H9 (cell line): ENCODE measurements around the gene DNASE1L1. TPM values are rescaled to one million over a fixed set of nuclear protein-coding genes. Genes with fewer than 3 reads are reported as not detected.
A peak's percentile ranks its signal among the peaks of the same experiment; 100 is the strongest.

Experiments used
- DNase-seq: peaks from one replicate; pipeline ENCODE4 v3.0.0-alpha.2; 2017
- H2AFZ ChIP-seq: one replicate; pipeline ENCODE4 v1.6.1; 2013; ENCODE audit warnings: mild to moderate bottlenecking, low read length, control low read depth, moderate library complexity
- H2AK5ac ChIP-seq: 2 replicates; pipeline ENCODE4 v1.6.1; 2013; ENCODE audit warnings: low read length, control low read depth, mixed read lengths; ENCODE audit not compliant: insufficient read length
- H2BK120ac ChIP-seq: one replicate; pipeline ENCODE4 v1.6.1; 2013; ENCODE audit warnings: low read depth, mild to moderate bottlenecking, low read length, control low read depth, inconsistent platforms; ENCODE audit not compliant: poor library complexity, severe bottlenecking
- H2BK12ac ChIP-seq: 2 replicates; pipeline ENCODE4 v1.6.1; 2013; ENCODE audit warnings: low read length, control low read depth, mixed read lengths, low read depth; ENCODE audit not compliant: insufficient read length
- H2BK15ac ChIP-seq: 2 replicates; pipeline ENCODE4 v1.6.1; 2013; ENCODE audit warnings: low read depth, low read length, control low read depth
- H2BK20ac ChIP-seq: one replicate; pipeline ENCODE4 v1.6.1; 2013; ENCODE audit warnings: low read depth, mild to moderate bottlenecking, low read length, control low read depth, inconsistent platforms; ENCODE audit not compliant: poor library complexity, severe bottlenecking
- H2BK5ac ChIP-seq: 2 replicates; pipeline ENCODE4 v1.6.1; 2013; ENCODE audit warnings: low read length, control low read depth, mixed read lengths; ENCODE audit not compliant: insufficient read length
- H3K14ac ChIP-seq: 2 replicates; pipeline ENCODE4 v1.6.1; 2013; ENCODE audit warnings: low read length, control low read depth; ENCODE audit not compliant: insufficient read depth
- H3K18ac ChIP-seq: 2 replicates; pipeline ENCODE4 v1.6.1; 2013; ENCODE audit warnings: low read depth, mild to moderate bottlenecking, mixed read lengths, low read length, control low read depth; ENCODE audit not compliant: insufficient read length
- H3K23ac ChIP-seq: 2 replicates; pipeline ENCODE4 v1.6.1; 2013; ENCODE audit warnings: low read length, control low read depth, mixed read lengths, low read depth; ENCODE audit not compliant: insufficient read length
- H3K23me2 ChIP-seq: 2 replicates; pipeline ENCODE4 v1.6.1; 2013; ENCODE audit warnings: low read depth, mild to moderate bottlenecking, mixed read lengths, low read length, control low read depth; ENCODE audit not compliant: insufficient read length, poor library complexity, severe bottlenecking
- H3K27ac ChIP-seq: 2 replicates; pipeline ENCODE4 v1.5.1; 2013; ENCODE audit warnings: low read length, control low read depth, mixed read lengths, low read depth; ENCODE audit not compliant: insufficient read length
- H3K27me3 ChIP-seq: 2 replicates; pipeline ENCODE4 v1.6.1; 2013; ENCODE audit warnings: low read length, control low read depth, inconsistent platforms; ENCODE audit not compliant: insufficient read depth
- H3K4ac ChIP-seq: 2 replicates; pipeline ENCODE4 v1.6.1; 2013; ENCODE audit warnings: low read depth, mild to moderate bottlenecking, control low read depth, inconsistent platforms, low read length, moderate library complexity
- H3K4me1 ChIP-seq: 2 replicates; pipeline ENCODE4 v1.6.1; 2013; ENCODE audit warnings: low read length, control low read depth, inconsistent platforms; ENCODE audit not compliant: insufficient read depth
- H3K4me2 ChIP-seq: 2 replicates; pipeline ENCODE4 v1.6.1; 2013; ENCODE audit warnings: low read length, control low read depth, mixed read lengths; ENCODE audit not compliant: insufficient read length, insufficient read depth
- H3K56ac ChIP-seq: 2 replicates; pipeline ENCODE4 v1.6.1; 2013; ENCODE audit warnings: low read depth, mild to moderate bottlenecking, mixed read lengths, low read length, control low read depth; ENCODE audit not compliant: insufficient read length
- H3K79me1 ChIP-seq: 2 replicates; pipeline ENCODE4 v1.6.1; 2013; ENCODE audit warnings: low read depth, mild to moderate bottlenecking, moderate library complexity, low read length, control low read depth, inconsistent platforms; ENCODE audit not compliant: insufficient read depth, poor library complexity, severe bottlenecking
- H3K79me2 ChIP-seq: 2 replicates; pipeline ENCODE4 v1.6.1; 2013; ENCODE audit warnings: low read length, control low read depth, inconsistent platforms; ENCODE audit not compliant: insufficient read depth
- H3K9ac ChIP-seq: 2 replicates; pipeline ENCODE4 v1.6.1; 2013; ENCODE audit warnings: low read length, control low read depth, mixed read lengths; ENCODE audit not compliant: insufficient read length; ENCODE audit errors: extremely low read depth
- H3K9me3 ChIP-seq: one replicate; pipeline ENCODE4 v1.6.1; 2013; ENCODE audit warnings: low read depth, low read length, inconsistent platforms; ENCODE audit not compliant: control insufficient read depth
- H3T11ph ChIP-seq: one replicate; pipeline ENCODE4 v1.6.1; 2013; ENCODE audit warnings: mild to moderate bottlenecking, low read length, control low read depth, inconsistent platforms
- H4K20me1 ChIP-seq: one replicate; pipeline ENCODE4 v1.6.1; 2013; ENCODE audit not compliant: control insufficient read depth, insufficient read length, insufficient read depth
- H4K5ac ChIP-seq: 2 replicates; pipeline ENCODE4 v1.6.1; 2013; ENCODE audit warnings: low read depth, mild to moderate bottlenecking, mixed read lengths, low read length, control low read depth; ENCODE audit not compliant: insufficient read length
- H4K8ac ChIP-seq: replicated peaks from 2 replicates; pipeline ENCODE4 v1.6.1; 2013; ENCODE audit warnings: low read length, control low read depth, mixed read lengths, low read depth; ENCODE audit not compliant: insufficient read length
- H4K91ac ChIP-seq: 2 replicates; pipeline ENCODE4 v1.6.1; 2013; ENCODE audit warnings: low read depth, mild to moderate bottlenecking, moderate library complexity, mixed read lengths, low read length, control low read depth; ENCODE audit not compliant: insufficient read length
- H3K27ac Mint-ChIP-seq, 3 experiments: 2 replicates in 2 of 3; 3 replicates in 1 of 3; pipeline ENCODE4 v1.8.0; 2020 to 2021; ENCODE audit warnings: mixed read lengths in 3 of 3, mild to moderate bottlenecking in 1 of 3, moderate library complexity in 1 of 3
- H3K27me3 Mint-ChIP-seq: 2 replicates; pipeline ENCODE4 v1.8.0; 2021; ENCODE audit warnings: low read depth, mild to moderate bottlenecking, moderate library complexity, mixed read lengths
- H3K36me3 Mint-ChIP-seq, 3 experiments: 2 replicates in 2 of 3; 3 replicates in 1 of 3; pipeline ENCODE4 v1.8.0; 2020 to 2021; ENCODE audit warnings: low read depth in 3 of 3, mixed read lengths in 3 of 3; ENCODE audit not compliant: insufficient read depth in 1 of 3
- H3K4me1 Mint-ChIP-seq, 2 experiments: 2 replicates each; pipeline ENCODE4 v1.8.0; 2020; ENCODE audit warnings: mixed read lengths in 2 of 2
- H3K4me3 Mint-ChIP-seq, 2 experiments: 2 replicates in 1 of 2; 3 replicates in 1 of 2; pipeline ENCODE4 v1.8.0; 2020 to 2021; ENCODE audit warnings: mild to moderate bottlenecking in 2 of 2, mixed read lengths in 2 of 2, moderate library complexity in 1 of 2
- H3K9me3 Mint-ChIP-seq, 2 experiments: 2 replicates in 1 of 2; 3 replicates in 1 of 2; pipeline ENCODE4 v1.8.0; 2020; ENCODE audit warnings: mild to moderate bottlenecking in 2 of 2, mixed read lengths in 2 of 2, moderate library complexity in 1 of 2
- WGBS: extraction: QIAGEN DNeasy Blood & Tissue Kit; methylation state at CpG from one replicate; pipeline ENCODE4 v1.1.7; 2013; ENCODE audit warnings: missing lambda C conversion rate, low lambda C conversion rate, mixed read lengths; ENCODE audit not compliant: insufficient read length; ENCODE audit errors: extremely low coverage; 5-methylcytosine and 5-hydroxymethylcytosine counted together
- total RNA-seq: library from RNA; stranded (reverse); gene quantifications from 2 replicates; pipeline ENCODE4 v1.2.1, GENCODE V29; 2021
- TF ChIP-seq, protein P1 (sequence below): fragments of 200-600 bp; sonication (generic); conservative IDR thresholded peaks from 3 replicates; pipeline ENCODE4 v1.8.0; 2021; ENCODE audit warnings: antibody characterized with exemption, mild to moderate bottlenecking

Gene DNASE1L1
- total RNA-seq, 1 experiment from 2014 or later = 14.5 TPM

DNA sequence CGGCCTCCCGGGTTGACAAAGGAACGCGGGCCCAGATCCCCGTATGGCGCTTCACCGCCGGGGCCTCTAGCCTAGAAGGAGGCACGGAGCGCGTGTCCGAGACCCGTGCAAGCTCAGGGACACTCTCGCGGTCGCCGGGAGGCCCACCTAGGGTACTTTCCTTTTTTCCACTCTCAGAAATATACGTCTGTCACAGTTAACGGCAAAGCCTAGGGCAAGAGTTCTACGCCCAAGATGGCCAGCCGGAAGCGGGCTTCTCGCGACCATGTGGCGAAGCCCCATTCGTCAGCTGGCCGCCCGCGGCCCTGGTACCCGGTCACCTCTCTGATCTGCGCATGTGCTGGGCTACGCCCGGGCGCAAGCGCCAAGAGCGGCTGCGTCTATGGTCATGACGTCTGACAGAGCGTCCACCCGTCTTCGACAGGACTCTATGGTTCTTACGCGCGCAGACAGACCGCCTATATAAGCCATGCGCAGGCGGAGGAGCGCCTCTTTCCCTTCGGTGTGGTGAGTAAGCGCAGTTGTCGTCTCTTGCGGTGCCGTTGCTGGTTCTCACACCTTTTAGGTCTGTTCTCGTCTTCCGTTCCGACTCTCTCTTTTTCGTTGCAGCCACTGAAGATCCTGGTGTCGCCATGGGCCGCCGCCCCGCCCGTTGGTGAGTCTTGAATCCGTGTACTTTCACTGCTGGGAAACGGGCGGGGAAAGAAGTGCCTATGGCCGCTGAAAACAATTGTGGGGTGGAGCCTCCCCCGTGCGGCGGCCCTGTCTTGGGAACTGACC is 11.0 kb downstream of the DNASE1L1 start, which contains the start of gene RPL10:
TSS of gene RPL10 (plus strand) at position 490 of the 780 bp plus-strand sequence. CDS start at position 633, 143 bp downstream.
- Histone ChIP-seq H4K8ac (no peak within 1 kb of the TSS), H3K9ac (peak within 1 kb of the TSS; percentile 99), H2BK15ac (no peak within 1 kb of the TSS), H2BK5ac (peak within 1 kb of the TSS; percentile 85), H3K14ac (peak within 1 kb of the TSS; percentile 98), H3K79me2 (peaks cover 3% of the 10 kb centered on the region; the same call in 1 of the 2 replicates), H3K18ac (peak within 1 kb of the TSS; percentile 96), H4K5ac (peak within 1 kb of the TSS; percentile 72), H3K27me3 (no peaks in the 10 kb centered on the region), H3K23me2 (peaks cover 16% of the 10 kb centered on the region), H3K23ac (no peak within 1 kb of the TSS), H3K4me1 (no peaks in the 10 kb centered on the region), H4K20me1 (no peaks in the 10 kb centered on the region), H3K27ac (peak within 1 kb of the TSS; percentile 70), H3K9me3 (peaks cover 27% of the 10 kb centered on the region), H2AFZ (no peak within 1 kb of the TSS), H2BK20ac (no peak within 1 kb of the TSS), H2BK120ac (peak within 1 kb of the TSS; percentile 39), H2BK12ac (no peak within 1 kb of the TSS), H2AK5ac (no peak within 1 kb of the TSS), H3K79me1 (no peaks in the 10 kb centered on the region), H4K91ac (peak within 1 kb of the TSS; percentile 36), H3T11ph (no peak within 1 kb of the TSS), H3K4ac (peak within 1 kb of the TSS; percentile 56), H3K56ac (peak within 1 kb of the TSS; percentile 60), H3K4me2 (peak within 1 kb of the TSS; percentile 91)
- Mint-ChIP-seq H3K4me3 (peak within 1 kb of the TSS; percentile 96 to 97), H3K4me1 (peaks cover 0 to 15% of the 10 kb centered on the region in 2 experiments; a peak in 2 of 4 replicates), H3K27ac (peak within 1 kb of the TSS; percentile 97 to 99 (median 99)), H3K9me3 (peaks cover 54 to 55% of the 10 kb centered on the region in 2 experiments), H3K36me3 (peaks cover 30 to 40% (median 30%) of the 10 kb centered on the region in 3 experiments), H3K27me3 (peaks cover 5% of the 10 kb centered on the region)
- TF ChIP-seq, protein P1, sequence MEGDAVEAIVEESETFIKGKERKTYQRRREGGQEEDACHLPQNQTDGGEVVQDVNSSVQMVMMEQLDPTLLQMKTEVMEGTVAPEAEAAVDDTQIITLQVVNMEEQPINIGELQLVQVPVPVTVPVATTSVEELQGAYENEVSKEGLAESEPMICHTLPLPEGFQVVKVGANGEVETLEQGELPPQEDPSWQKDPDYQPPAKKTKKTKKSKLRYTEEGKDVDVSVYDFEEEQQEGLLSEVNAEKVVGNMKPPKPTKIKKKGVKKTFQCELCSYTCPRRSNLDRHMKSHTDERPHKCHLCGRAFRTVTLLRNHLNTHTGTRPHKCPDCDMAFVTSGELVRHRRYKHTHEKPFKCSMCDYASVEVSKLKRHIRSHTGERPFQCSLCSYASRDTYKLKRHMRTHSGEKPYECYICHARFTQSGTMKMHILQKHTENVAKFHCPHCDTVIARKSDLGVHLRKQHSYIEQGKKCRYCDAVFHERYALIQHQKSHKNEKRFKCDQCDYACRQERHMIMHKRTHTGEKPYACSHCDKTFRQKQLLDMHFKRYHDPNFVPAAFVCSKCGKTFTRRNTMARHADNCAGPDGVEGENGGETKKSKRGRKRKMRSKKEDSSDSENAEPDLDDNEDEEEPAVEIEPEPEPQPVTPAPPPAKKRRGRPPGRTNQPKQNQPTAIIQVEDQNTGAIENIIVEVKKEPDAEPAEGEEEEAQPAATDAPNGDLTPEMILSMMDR = no peak
- DNase-seq = peak; percentile 95
- no CpG with 5 or more reads among the region's 69 CpGs for WGBS
